Fibroblast of skin of right quadriceps (primary cell): ENCODE data around the gene RCAN1.
"Not testable (repeated sequence)": the region's sequence is repeated elsewhere in the genome, so short reads cannot be mapped to it uniquely, and the experiment has no call there.

Experiments
- DNase-seq: peaks from one replicate; pipeline ENCODE4 v3.0.0-alpha.2; 2013

The RCAN1 gene

DNA sequence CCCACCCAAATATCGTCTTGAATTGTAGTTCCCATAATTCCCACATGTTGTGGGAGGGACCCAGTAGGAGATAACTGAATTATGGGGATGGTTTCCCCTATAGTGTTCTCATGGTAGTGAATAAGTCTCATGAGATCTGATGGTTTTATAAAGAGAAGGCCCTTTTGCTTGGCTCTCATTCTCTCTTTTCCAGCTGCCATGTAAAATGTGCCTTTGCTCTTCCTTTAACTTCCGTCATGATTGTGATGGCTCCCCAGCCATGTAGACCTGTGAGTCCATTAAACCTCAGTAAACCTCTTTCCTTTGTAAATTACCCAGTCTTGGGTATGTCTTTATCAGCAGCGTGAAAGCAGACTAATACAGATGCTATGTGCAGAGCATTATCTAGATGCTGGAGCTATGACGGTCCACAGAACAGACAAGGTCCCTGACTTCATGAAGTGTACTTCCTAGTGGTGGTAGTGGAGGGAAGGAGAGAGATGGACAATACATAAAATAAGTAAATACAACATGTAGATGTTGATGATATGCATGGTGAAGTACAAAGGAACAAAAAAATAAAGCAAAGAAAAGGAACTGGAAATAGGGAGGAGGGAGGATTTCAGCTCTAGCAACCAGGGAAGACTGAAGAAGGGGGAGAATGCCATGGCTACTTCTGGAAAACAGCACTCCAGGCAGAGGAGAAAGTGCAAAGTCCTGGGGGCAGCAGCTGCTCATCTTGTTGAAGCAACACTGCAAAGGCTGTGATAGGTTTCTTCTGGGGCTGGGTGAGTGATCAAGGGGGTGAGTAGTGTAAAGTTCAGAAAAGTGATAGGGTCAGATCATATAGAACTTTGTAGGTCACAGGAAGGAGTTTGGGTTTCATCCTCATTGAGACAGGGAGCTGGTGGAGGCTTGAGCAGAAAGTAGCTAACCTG lies 6.8 kb upstream of the RCAN1 start:
- no peak for DNase-seq

GRCh38 chr21:34619841-34620665 lies 5.1 kb upstream of the RCAN1 start:
- DNase-seq: no peak

DNA sequence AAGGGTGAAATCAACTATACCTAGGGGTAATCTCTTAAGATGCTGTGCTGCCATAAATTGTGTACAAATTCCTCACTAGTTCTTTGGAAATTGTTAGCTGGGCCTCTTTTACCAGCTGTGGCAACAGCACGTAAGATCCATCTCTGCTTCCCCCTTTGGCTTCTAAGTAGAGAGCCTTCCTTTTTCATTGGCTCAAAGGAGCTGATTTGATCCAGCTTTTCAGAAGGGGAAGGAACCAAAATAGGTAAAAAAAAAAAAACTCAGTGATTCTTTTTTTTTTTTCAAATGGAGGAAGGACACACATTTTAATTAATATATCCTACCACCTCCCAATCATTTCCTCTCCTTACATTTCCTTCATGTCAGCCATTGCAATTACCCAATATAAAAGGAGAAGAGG lies 4.0 kb upstream of the RCAN1 start:
- DNase-seq: no peak

DNA sequence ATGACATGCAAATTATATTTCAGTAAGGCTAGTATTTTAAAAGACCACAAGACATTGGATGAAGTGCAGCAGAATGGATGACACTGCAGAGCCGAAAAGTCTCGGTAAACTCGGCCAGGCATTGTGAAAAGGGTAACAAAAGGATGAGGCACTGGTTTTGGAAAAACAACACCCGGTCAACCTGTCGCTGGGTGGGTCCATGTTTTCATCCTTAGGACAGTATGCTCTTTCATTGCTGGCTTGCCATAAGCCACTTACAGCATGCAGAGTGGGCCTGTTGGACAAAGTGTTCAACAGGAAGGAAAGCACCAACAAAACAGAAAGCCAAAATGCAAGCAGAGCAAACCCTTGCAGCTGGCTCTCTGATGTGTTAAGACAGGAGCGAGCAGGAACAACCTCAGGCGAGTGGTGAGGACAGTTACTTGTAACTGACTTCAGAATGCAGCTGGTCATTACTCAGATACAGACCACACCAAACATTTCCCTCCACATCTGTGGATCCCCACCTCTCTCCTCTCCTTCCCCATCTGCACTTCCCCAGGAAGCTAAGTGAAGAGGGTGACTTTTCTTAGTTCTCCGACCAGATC lies 2.9 kb upstream of the RCAN1 start:
- no peak for DNase-seq

GRCh38 chr21:34615487-34615814 lies 538 bp upstream of the RCAN1 start:
- no peak for DNase-seq

- peak; percentile 8 for DNase-seq
Observed at GRCh38 chr21:34613679-34614627, 960 bp downstream of the RCAN1 start.

DNA sequence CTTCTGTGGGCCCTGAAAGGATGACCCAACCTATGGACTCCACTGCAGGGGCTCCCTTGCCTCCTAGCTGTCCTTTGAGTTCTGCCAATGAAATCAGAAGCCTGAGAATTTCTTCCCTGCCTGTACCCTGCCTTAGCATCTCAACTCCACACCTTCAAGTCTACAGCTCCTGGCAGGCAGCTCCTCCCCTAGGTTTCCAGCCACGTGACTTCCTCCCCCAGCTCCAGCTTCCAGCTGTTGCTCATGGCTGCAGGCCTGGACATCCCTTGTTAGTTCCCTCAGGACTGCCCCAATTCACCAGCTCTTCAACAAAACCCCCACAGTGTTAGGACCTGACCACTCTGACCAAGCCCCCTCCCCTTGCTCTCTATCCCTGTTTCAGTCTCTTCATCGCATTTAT lies 2.4 kb downstream of the RCAN1 start:
- DNase-seq: no peak

DNA sequence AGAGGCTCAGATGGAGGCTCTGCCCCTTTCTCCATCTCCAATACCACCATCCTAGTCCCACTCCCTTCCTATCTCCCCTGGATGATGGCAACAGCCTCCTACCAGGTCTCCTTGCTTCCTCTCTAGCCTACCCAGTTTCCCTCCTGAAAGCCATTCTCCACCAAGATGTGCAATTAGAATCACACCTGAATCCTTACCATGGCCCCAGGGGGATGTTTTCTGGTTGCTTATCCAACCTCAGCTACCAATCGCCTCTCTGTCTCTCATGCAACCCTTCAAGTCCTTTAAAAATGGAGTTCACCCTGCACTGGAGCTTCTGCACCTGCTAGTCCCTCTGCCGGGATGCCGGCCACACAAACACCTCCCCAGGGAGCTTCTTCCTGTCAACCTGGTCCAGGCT lies 2.9 kb downstream of the RCAN1 start:
- DNase-seq: no peak

GRCh38 chr21:34611528-34611927 lies 3.4 kb downstream of the RCAN1 start:
- DNase-seq: no peak

- no peak for DNase-seq
Observed at GRCh38 chr21:34609933-34610549, 4.9 kb downstream of the RCAN1 start.

DNA sequence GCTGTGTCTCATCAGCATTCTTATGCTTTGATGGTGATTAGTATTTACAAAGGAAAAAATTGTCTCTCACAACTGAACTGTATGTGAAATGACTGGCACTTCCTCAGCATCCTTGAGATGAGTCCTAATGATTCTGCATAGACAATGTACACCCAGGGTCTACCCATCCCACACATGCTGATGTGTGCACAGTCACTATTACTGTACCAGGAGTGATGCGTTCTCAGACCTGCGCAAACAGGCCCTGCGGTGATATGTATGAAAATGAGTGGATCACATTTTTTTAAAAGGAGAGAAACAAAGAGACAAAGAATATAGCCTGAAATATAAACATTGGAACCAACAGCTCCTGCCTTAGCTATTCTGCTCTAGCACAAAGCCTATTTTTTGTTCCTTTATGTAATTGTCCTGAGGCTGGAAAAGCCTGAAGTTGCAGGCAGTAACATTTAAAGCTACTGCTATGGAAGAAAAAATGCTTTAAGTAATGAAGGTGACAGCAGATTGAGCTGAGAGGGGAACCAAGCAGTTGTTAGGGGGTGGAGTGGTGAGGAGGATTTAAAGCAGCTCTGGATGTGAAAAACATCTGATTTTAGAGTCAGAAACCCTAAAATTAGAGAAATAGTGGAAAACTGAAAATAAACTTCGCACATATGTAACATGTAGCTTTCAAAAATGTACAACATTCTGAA lies 5.5 kb downstream of the RCAN1 start:
- no peak for DNase-seq

DNA sequence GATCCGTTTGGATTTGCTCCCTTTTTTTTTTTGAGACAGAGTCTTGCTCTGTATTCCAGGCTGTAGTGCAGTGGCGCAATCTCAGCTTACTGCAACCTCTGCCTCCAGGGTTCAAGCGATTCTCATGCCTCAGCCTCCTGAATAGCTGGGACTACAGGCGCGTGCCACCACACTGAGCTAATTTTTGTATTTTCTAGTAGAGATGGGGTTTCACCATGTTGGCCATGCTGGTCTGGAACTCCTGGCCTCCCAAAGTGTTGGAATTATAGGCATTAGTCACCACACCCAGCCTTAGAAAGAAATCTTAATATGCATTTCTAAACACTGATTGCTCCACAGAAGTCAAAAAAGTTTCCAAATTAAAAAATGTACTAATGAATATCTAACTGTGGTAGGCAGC lies 7.5 kb downstream of the RCAN1 start:
- DNase-seq: not testable (repeated sequence)

- no peak for DNase-seq
Observed at GRCh38 chr21:34606621-34607020, 8.3 kb downstream of the RCAN1 start.

DNA sequence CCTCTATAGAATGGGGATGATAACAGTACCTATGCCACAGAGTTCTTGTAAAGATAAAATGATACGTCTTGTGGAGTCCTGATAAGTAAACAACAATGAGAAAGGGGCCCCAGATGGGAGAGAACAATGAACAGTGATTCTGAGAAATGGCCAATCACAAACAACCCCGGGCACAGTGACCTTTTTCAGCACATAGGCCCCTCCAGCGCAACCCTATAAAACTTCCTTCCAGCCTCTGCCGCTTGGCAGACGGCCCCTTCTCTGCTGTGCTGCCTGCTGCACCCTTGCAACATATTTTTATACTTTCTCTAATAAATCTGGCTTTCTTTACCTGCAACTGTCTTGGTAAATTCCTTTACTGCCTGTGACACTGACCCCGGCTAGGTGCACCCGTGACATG lies 8.9 kb downstream of the RCAN1 start:
- no peak for DNase-seq

DNA sequence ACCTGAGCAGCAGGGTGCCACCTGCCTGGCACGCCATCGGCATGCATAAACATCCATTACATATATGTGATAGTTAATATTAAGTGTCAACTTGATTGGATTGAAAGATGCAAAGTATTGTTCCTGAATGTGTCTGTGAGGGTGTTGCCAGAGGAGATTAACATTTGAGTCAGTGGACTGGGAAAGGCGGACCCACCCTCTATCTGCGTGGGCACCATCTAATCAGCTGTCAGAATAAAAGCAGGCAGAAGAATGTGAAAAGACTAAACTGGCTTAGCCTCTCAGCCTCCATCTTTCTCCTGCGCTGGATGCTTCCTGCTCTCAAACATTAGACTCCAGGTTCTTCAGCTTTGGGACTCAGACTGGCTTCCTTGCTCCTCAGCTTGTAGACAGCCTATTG lies 10.0 kb downstream of the RCAN1 start:
- not testable (repeated sequence) for DNase-seq

GRCh38 chr21:34604556-34604955 lies 10.4 kb downstream of the RCAN1 start:
- no peak for DNase-seq

DNA sequence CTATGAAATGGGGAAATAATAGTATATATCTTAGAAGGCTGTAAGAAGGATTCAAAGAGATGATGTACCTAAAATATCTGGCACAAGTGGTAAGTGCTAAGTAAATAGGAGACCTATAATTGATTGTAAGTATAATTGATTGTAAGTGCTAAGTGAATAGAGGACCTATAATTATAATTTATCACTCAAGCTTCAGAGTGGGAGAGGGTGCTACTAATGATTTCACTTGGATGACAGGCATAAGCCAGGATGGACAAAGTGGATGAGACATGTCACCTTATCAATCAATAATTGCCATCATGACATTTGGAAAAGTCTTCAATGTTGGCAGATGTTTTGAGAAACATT lies 11.2 kb downstream of the RCAN1 start:
- DNase-seq: no peak

- DNase-seq: peak; percentile 64
Observed at GRCh38 chr21:34603002-34603709, 11.8 kb downstream of the RCAN1 start.

DNA sequence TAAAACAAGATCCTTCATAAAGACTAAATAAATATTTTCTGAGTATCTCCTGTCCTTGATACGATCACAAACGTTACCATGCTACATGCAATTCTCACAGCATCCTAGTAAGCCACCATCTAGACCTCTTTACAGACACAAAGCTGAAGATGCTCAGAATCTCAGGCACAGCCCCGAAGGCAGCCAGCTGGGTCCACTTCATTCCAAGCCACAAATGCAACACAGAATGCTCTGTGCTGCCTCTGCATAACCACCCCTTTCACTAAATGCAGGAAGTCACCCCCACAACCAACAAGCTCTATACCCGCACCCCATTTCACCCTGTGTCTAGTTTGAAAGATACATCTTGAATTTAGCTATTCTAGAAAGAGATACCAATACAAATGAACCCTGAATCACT lies 12.9 kb downstream of the RCAN1 start:
- DNase-seq: no peak

GRCh38 chr21:34599534-34600101 lies 15.3 kb downstream of the RCAN1 start:
- no peak for DNase-seq
